IMR-90 (cell line): Measurements from ENCODE around the gene ITGB2. TPM values are rescaled to one million over a fixed set of nuclear protein-coding genes. Genes with fewer than 3 reads are reported as not detected.

Experiments used
- ATAC-seq: fragments of 200-7000 bp; cut with Tn5 transposase; 2 replicates; pipeline ENCODE4 v1.9.1; 2020; ENCODE audit warnings: low read depth, mild to moderate bottlenecking, moderate library complexity
- BruUV-seq: library from RNA; stranded (reverse); fragments of 400-500 nt; replicated peaks from 2 replicates; lab custom pipeline; 2021; lab: Mats Ljungman, UMichigan
- CTCF ChIA-PET: fragments of 300-600 bp; formaldehyde crosslinking; extraction: SDS; loops from one replicate; lab custom pipeline; 2021; ENCODE audit warnings: antibody characterized with exemption; lab: Yijun Ruan, JAX
- POLR2A ChIA-PET: fragments of 300-600 bp; sonication (Branson Sonifier 250); formaldehyde crosslinking; loops from one replicate; lab custom pipeline; 2022; ENCODE audit warnings: antibody characterized with exemption; ENCODE audit not compliant: unreplicated experiment; lab: Charles Lee
- DNase-seq: peaks from one replicate; pipeline ENCODE4 v3.0.0; 2013
- H2AFZ ChIP-seq: replicated peaks from 2 replicates; pipeline ENCODE3; 2013; ENCODE audit warnings: low read length, mild to moderate bottlenecking; ENCODE audit not compliant: poor library complexity
- H2AK5ac ChIP-seq: 2 replicates; pipeline ENCODE4 v1.6.1; 2013; ENCODE audit warnings: low read depth, low read length, inconsistent platforms
- H2AK9ac ChIP-seq: replicated peaks from 2 replicates; pipeline ENCODE3; 2013; ENCODE audit warnings: mild to moderate bottlenecking, low read depth, low read length, moderate library complexity; ENCODE audit not compliant: poor library complexity
- H2BK120ac ChIP-seq: 2 replicates; pipeline ENCODE4 v1.6.1; 2013; ENCODE audit warnings: low read depth, low read length, inconsistent platforms
- H2BK15ac ChIP-seq: 3 replicates; pipeline ENCODE4 v1.6.1; 2013; ENCODE audit warnings: low read depth, low read length, inconsistent platforms
- H2BK20ac ChIP-seq: 2 replicates; pipeline ENCODE4 v1.6.1; 2013; ENCODE audit warnings: low read depth, mild to moderate bottlenecking, inconsistent platforms, low read length, moderate library complexity
- H2BK5ac ChIP-seq: 2 replicates; pipeline ENCODE4 v1.6.1; 2013; ENCODE audit warnings: mild to moderate bottlenecking, low read depth, low read length, inconsistent platforms; ENCODE audit not compliant: poor library complexity, severe bottlenecking
- H3K14ac ChIP-seq: replicated peaks from 2 replicates; pipeline ENCODE4 v1.6.1; 2013; ENCODE audit warnings: low read depth, low read length, inconsistent platforms
- H3K18ac ChIP-seq: 2 replicates; pipeline ENCODE4 v1.6.1; 2013; ENCODE audit warnings: low read depth, low read length, control low read depth
- H3K23ac ChIP-seq: 2 replicates; pipeline ENCODE4 v1.6.1; 2013; ENCODE audit warnings: low read depth, low read length, inconsistent platforms
- H3K27ac ChIP-seq: 2 replicates; pipeline ENCODE4 v1.5.1; 2013; ENCODE audit warnings: mild to moderate bottlenecking, control low read depth, low read length; ENCODE audit not compliant: insufficient read depth
- H3K27me3 ChIP-seq: 2 replicates; pipeline ENCODE4 v1.6.1; 2013; ENCODE audit warnings: low read length; ENCODE audit not compliant: control insufficient read depth, insufficient read depth
- H3K36me3 ChIP-seq: 2 replicates; pipeline ENCODE4 v1.6.1; 2013; ENCODE audit warnings: low read length, mixed read lengths; ENCODE audit not compliant: control insufficient read depth, insufficient read depth
- H3K4ac ChIP-seq: 2 replicates; pipeline ENCODE4 v1.6.1; 2013; ENCODE audit warnings: low read depth, low read length, inconsistent platforms
- H3K4me1 ChIP-seq: 2 replicates; pipeline ENCODE4 v1.6.1; 2013; ENCODE audit warnings: low read length, mixed read lengths; ENCODE audit not compliant: control insufficient read depth, insufficient read depth
- H3K4me2 ChIP-seq: 2 replicates; pipeline ENCODE4 v1.6.1; 2013; ENCODE audit warnings: low read depth, mild to moderate bottlenecking, control low read depth, low read length, moderate library complexity
- H3K4me3 ChIP-seq: 2 replicates; pipeline ENCODE4 v1.5.1; 2013; ENCODE audit warnings: low read depth, mild to moderate bottlenecking, control low read depth, low read length, moderate library complexity; ENCODE audit not compliant: insufficient read depth
- H3K56ac ChIP-seq: 2 replicates; pipeline ENCODE4 v1.6.1; 2013; ENCODE audit warnings: low read length, inconsistent platforms; ENCODE audit not compliant: insufficient read depth; ENCODE audit errors: extremely low read depth
- H3K79me1 ChIP-seq, 2 experiments: 2 replicates each; pipeline ENCODE4 v1.6.1; 2013; ENCODE audit warnings: low read length in 2 of 2, inconsistent platforms in 1 of 2, low read depth in 1 of 2
- H3K9ac ChIP-seq: 2 replicates; pipeline ENCODE4 v1.6.1; 2013; ENCODE audit warnings: low read depth, low read length, control low read depth
- H3K9me1 ChIP-seq: 2 replicates; pipeline ENCODE4 v1.6.1; 2013; ENCODE audit warnings: low read length, inconsistent platforms; ENCODE audit not compliant: insufficient read depth
- H3K9me3 ChIP-seq: 2 replicates; pipeline ENCODE4 v1.6.1; 2013; ENCODE audit warnings: low read length; ENCODE audit not compliant: control insufficient read depth, insufficient read depth
- H4K20me1 ChIP-seq: 2 replicates; pipeline ENCODE4 v1.6.1; 2013; ENCODE audit warnings: low read length, inconsistent platforms; ENCODE audit not compliant: insufficient read depth
- H4K5ac ChIP-seq: 2 replicates; pipeline ENCODE4 v1.6.1; 2013; ENCODE audit warnings: mild to moderate bottlenecking, low read depth, low read length, control low read depth
- H4K8ac ChIP-seq, 2 experiments: 2 replicates each; pipeline ENCODE4 v1.6.1; 2013; ENCODE audit warnings: low read depth in 2 of 2, low read length in 2 of 2, control low read depth in 1 of 2, inconsistent platforms in 1 of 2
- H4K91ac ChIP-seq: 2 replicates; pipeline ENCODE4 v1.6.1; 2013; ENCODE audit warnings: low read depth, low read length, inconsistent platforms; ENCODE audit not compliant: insufficient read depth
- CEBPB ChIP-seq: IDR thresholded peaks from 2 replicates; pipeline ENCODE4 v1.6.1; 2012; ENCODE audit warnings: low read depth, low read length, improper control_type of control experiment
- CHD1 ChIP-seq: IDR thresholded peaks from 2 replicates; pipeline ENCODE4 v1.6.1; 2012; ENCODE audit warnings: low read depth, low read length, improper control_type of control experiment
- CTCF ChIP-seq: conservative IDR thresholded peaks from 2 replicates; pipeline ENCODE4 v1.5.1; 2012; ENCODE audit warnings: mild to moderate bottlenecking, low read depth, low read length, improper control_type of control experiment
- MAZ ChIP-seq: IDR thresholded peaks from 2 replicates; pipeline ENCODE4 v1.6.1; 2012; ENCODE audit warnings: low read depth, mild to moderate bottlenecking, low read length, improper control_type of control experiment, moderate library complexity, borderline replicate concordance
- NFE2L2 ChIP-seq: fragments of 150-350 bp; IDR thresholded peaks from 2 replicates; pipeline ENCODE4 v1.6.1; 2016; ENCODE audit warnings: low read depth, mild to moderate bottlenecking, low read length
- POLR2A ChIP-seq: IDR thresholded peaks from 2 replicates; pipeline ENCODE4 v1.6.1; 2012; ENCODE audit warnings: mild to moderate bottlenecking, low read depth, low read length
- RCOR1 ChIP-seq: IDR thresholded peaks from 2 replicates; pipeline ENCODE4 v1.6.1; 2012; ENCODE audit warnings: mild to moderate bottlenecking, low read length, improper control_type of control experiment; ENCODE audit not compliant: insufficient replicate concordance
- RFX5 ChIP-seq: IDR thresholded peaks from 2 replicates; pipeline ENCODE4 v1.8.0; 2012; ENCODE audit warnings: low read depth, mild to moderate bottlenecking, low read length, moderate library complexity
- SMC3 ChIP-seq: fragments of 150-350 bp; IDR thresholded peaks from 2 replicates; pipeline ENCODE4 v1.6.1; 2016; ENCODE audit warnings: low read depth, mild to moderate bottlenecking, antibody characterized with exemption, low read length, moderate library complexity
- USF2 ChIP-seq: fragments of 150-350 bp; IDR thresholded peaks from 2 replicates; pipeline ENCODE4 v1.6.1; 2017; ENCODE audit warnings: mild to moderate bottlenecking, antibody characterized with exemption, low read length, low read depth
- WGBS, 2 experiments: methylation state at CpG; one replicate each; pipeline versions ENCODE4 v1.1.5 to v1.1.7; 2013; ENCODE audit warnings: missing lambda C conversion rate in 2 of 2; ENCODE audit not compliant: insufficient read length in 1 of 2; ENCODE audit errors: extremely low coverage in 2 of 2; 5-methylcytosine and 5-hydroxymethylcytosine counted together
- dilution Hi-C: fragments of 300-500 bp; cut with HindIII; formaldehyde crosslinking; loops from one replicate; pipeline ENCODE4 v1.14.3; 2018; ENCODE audit warnings: low sequenced_read_pairs; ENCODE audit not compliant: unreplicated experiment
- in situ Hi-C: fragments of 300-500 bp; cut with MboI; formaldehyde crosslinking; loops from 3 replicates; pipeline ENCODE4 v1.14.3; 2019; ENCODE audit warnings: low sequenced_read_pairs, inconsistent platforms, mixed read lengths
- intact Hi-C: fragments of 100-400 bp; cut with micrococcal nuclease; formaldehyde crosslinking; loops from 2 replicates; pipeline ENCODE4 v1.10.0; 2022
- polyA plus RNA-seq, 3 experiments: library from polyadenylated mRNA; depleted of rRNA; stranded (reverse); fragments of >200 nt; gene quantifications; 2 replicates each; pipeline ENCODE4 v1.2.3, GENCODE V29; 2012; ENCODE audit warnings: low replicate concordance in 1 of 3
- total RNA-seq: library from RNA; depleted of rRNA; stranded (reverse); fragments of >200 nt; gene quantifications from 2 replicates; pipeline ENCODE4 v1.2.3, GENCODE V29; 2012

The ITGB2 gene
- total and polyA plus RNA-seq, 2 of the 4 experiments (the other 2 are of a cell fraction), result 0.14 TPM; not detected in 1

GRCh38 chr21:44933918-44934260 lies 13.2 kb upstream of the ITGB2 start:
- Histone ChIP-seq H3K36me3 (no peaks in the 10 kb centered on the region), H3K27ac (no peak overlapping the region), H3K9me3 (peaks cover 7% of the 10 kb centered on the region), H3K4me2 (no peak overlapping the region), H4K8ac (no peak overlapping the region), H3K4me1 (peaks cover 13% of the 10 kb centered on the region), H2AK5ac (no peak overlapping the region), H3K23ac (no peak overlapping the region), H3K9ac (no peak overlapping the region), H4K5ac (no peak overlapping the region), H2AFZ (no peak overlapping the region), H3K4ac (no peak overlapping the region), H3K9me1 (peaks cover 4% of the 10 kb centered on the region; the same call in 1 of the 2 replicates), H3K14ac (no peak overlapping the region), H2AK9ac (no peak overlapping the region), H3K56ac (no peak overlapping the region), H2BK20ac (no peak overlapping the region), H2BK15ac (no peak overlapping the region), H3K27me3 (peaks cover 59% of the 10 kb centered on the region), H3K79me1 (peaks cover 3 to 8% of the 10 kb centered on the region in 2 experiments), H4K20me1 (peaks cover 30% of the 10 kb centered on the region; the same call in 1 of the 2 replicates), H3K18ac (no peak overlapping the region), H4K91ac (no peak overlapping the region), H3K4me3 (no peak overlapping the region), H2BK5ac (no peak overlapping the region), H2BK120ac (no peak overlapping the region)
- CTCF ChIA-PET, result no interaction called here
- intact Hi-C loops, result loop anchor here (2.0 kb wide), 1 partner anchor 133 kb away; the partner anchor contains the start of gene UBE2G2
- POLR2A ChIA-PET, result no interaction called here
- dilution Hi-C loops, result no loop called here
- in situ Hi-C loops, result loop anchor here (25.0 kb wide), 1 partner anchor 422 kb away; no protein-coding TSS in a partner anchor
- DNase-seq, result no peak
- 85% methylated on average over 5 of the region's 6 CpGs; no CpG with 5 or more reads in 1 of the 2 experiments for WGBS, 2 experiments
- TF ChIP-seq RCOR1, result no peak
- no peak for TF ChIP-seq CTCF
- TF ChIP-seq CEBPB, result no peak
- TF ChIP-seq USF2, result no peak
- TF ChIP-seq CHD1, result no peak
- no peak for TF ChIP-seq RFX5
- no peak for TF ChIP-seq NFE2L2
- TF ChIP-seq MAZ, result no peak
- TF ChIP-seq POLR2A, result no peak
- TF ChIP-seq SMC3, result no peak
- BruUV-seq, result no TSS peak
- ATAC-seq, result no peak
